Measurements from ENCODE around the gene AQP5.

- TF ChIP-seq POLR2A (IDR thresholded peaks at IDR 0.05; ENCODE audit: extremely low read depth, insufficient read length) = no peak
- TF ChIP-seq CTCF (IDR thresholded peaks at IDR 0.05; ENCODE audit: low read depth, low read length) = no peak
- no peak for TF ChIP-seq MAX (IDR thresholded peaks at IDR 0.05; ENCODE audit: low read depth, low read length)
- TF ChIP-seq MYC (IDR thresholded peaks at IDR 0.05; ENCODE audit: low read depth, low read length) = no peak
Measured at GRCh38 chr12:49969651-49970429, 8.2 kb downstream of the AQP5 start.
